Stimulated activated naive CD8-positive, alpha-beta T cell treated with anti-CD3 and anti-CD28 coated beads, Interleukin-15, amount 100 ng/mL, for 72 hours (primary cell): ENCODE data around the gene TAF9B.
"Not testable (repeated sequence)": the region's sequence is repeated elsewhere in the genome, so short reads cannot be mapped to it uniquely, and the experiment has no call there.

Experiments used
- ATAC-seq: fragments of 150-1000 bp; cut with Tn5 transposase; 2 replicates; pipeline ENCODE4 v1.10.0; 2021; ENCODE audit warnings: mild to moderate bottlenecking, moderate library complexity
- DNase-seq, 2 donors: peaks; one replicate each; pipeline ENCODE4 v3.0.0; 2021 to 2022
- H3K27ac Mint-ChIP-seq, 2 donors: one replicate each; pipeline ENCODE4 v1.8.0; 2022; ENCODE audit warnings: mild to moderate bottlenecking in 2 of 2, mixed read lengths in 2 of 2, moderate library complexity in 2 of 2
- H3K27me3 Mint-ChIP-seq: one replicate; pipeline ENCODE4 v1.8.0; 2022; ENCODE audit warnings: mixed read lengths
- H3K4me1 Mint-ChIP-seq: one replicate; pipeline ENCODE4 v1.8.0; 2022; ENCODE audit warnings: mild to moderate bottlenecking, mixed read lengths
- H3K4me3 Mint-ChIP-seq, 2 donors: one replicate each; pipeline ENCODE4 v1.8.0; 2022; ENCODE audit warnings: mild to moderate bottlenecking in 2 of 2, mixed read lengths in 2 of 2, moderate library complexity in 1 of 2
- H3K9me3 Mint-ChIP-seq, 2 donors: one replicate each; pipeline ENCODE4 v1.8.0; 2022; ENCODE audit warnings: mixed read lengths in 2 of 2

The TAF9B gene

GRCh38 chrX:78125781-78126180, 13.7 kb downstream of the TAF9B start:
- not testable (repeated sequence) for H3K27me3 Mint-ChIP-seq, H3K9me3 Mint-ChIP-seq, H3K27ac Mint-ChIP-seq, DNase-seq, H3K4me3 Mint-ChIP-seq, ATAC-seq
- H3K4me1 Mint-ChIP-seq, result peaks cover 25% of the 10 kb centered on the region

- Mint-ChIP-seq H3K27ac (no peak overlapping the region), H3K9me3 (no peaks in the 10 kb centered on the region), H3K27me3 (no peaks in the 10 kb centered on the region), H3K4me1 (peaks cover 25% of the 10 kb centered on the region), H3K4me3 (no peak overlapping the region)
- DNase-seq (no peak), ATAC-seq (no peak)
Observed at GRCh38 chrX:78125148-78125547, 14.3 kb downstream of the TAF9B start.

- Mint-ChIP-seq H3K9me3 (no peaks in the 10 kb centered on the region), H3K4me1 (peaks cover 31% of the 10 kb centered on the region), H3K27me3 (no peaks in the 10 kb centered on the region), H3K4me3 (no peak overlapping the region), H3K27ac (no peak overlapping the region)
- ATAC-seq (no peak), DNase-seq (no peak)
Observed at GRCh38 chrX:78124307-78124706, 15.1 kb downstream of the TAF9B start.

DNA sequence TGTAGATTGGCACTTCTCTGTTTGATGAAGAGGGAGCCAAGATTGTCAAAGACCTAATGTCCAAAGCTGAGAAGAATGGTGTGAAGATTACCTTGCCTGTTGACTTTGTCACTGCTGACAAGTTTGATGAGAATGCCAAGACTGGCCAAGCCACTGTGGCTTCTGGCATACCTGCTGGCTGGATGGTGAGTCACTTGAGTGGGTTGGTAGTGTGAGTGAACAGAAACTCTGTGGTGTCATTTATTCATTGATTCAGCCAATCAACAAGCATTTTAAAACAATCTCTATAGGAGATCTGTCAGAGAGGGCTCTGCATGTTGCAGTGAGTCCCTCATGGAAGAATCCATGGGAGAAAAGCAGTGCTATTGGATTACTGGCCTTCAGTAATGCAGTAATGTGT, 16.3 kb downstream of the TAF9B start:
- DNase-seq (peak in 1 of 2 donors; percentile 45), ATAC-seq (peak; percentile 95)
- no peaks in the 10 kb centered on the region for H3K27me3 Mint-ChIP-seq
- peaks cover 40% of the 10 kb centered on the region for H3K4me1 Mint-ChIP-seq
- no peak overlapping the region for H3K4me3 Mint-ChIP-seq
- H3K9me3 Mint-ChIP-seq, result no peaks in the 10 kb centered on the region
- no peak overlapping the region for H3K27ac Mint-ChIP-seq

- no peak for ATAC-seq
- Mint-ChIP-seq H3K4me1 (peaks cover 60% of the 10 kb centered on the region), H3K27ac (no peak overlapping the region)
Observed at GRCh38 chrX:78119521-78120227, 19.8 kb downstream of the TAF9B start.

DNA sequence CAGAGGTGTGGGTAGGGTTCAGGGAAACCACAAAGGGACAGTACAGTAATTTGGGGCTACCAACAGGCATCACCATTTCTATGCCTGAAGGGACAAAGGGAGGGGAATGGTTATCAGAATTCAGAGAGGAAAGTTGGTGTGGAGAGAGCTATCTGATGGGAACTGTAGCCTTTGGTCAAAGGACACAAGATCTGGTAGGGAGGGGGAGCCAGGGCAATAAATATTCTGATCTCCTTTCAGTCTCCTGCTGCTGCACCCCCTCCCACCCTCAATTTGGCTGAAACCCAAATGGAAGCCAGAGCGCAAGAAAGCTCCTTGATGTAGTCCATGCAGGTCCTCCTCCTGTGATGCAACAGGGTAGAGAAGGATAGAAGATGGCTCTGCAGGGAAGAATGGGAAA, 20.8 kb downstream of the TAF9B start:
- H3K9me3 Mint-ChIP-seq, result no peaks in the 10 kb centered on the region
- H3K4me1 Mint-ChIP-seq, result peaks cover 66% of the 10 kb centered on the region
- no peak overlapping the region for H3K27ac Mint-ChIP-seq
- H3K4me3 Mint-ChIP-seq, result no peak overlapping the region
- ATAC-seq, result no peak
- no peaks in the 10 kb centered on the region for H3K27me3 Mint-ChIP-seq
- no peak for DNase-seq

More at GRCh38 chrX:78119521-78120227, 19.8 kb downstream of the TAF9B start:
- no peak overlapping the region for H3K4me3 Mint-ChIP-seq
- no peaks in the 10 kb centered on the region for H3K27me3 Mint-ChIP-seq
- no peaks in the 10 kb centered on the region for H3K9me3 Mint-ChIP-seq
- no peak for DNase-seq

GRCh38 chrX:78116766-78117165, 22.7 kb downstream of the TAF9B start:
- peak overlapping the region in 1 of 2 donors; percentile 88 for H3K27ac Mint-ChIP-seq
- no peak overlapping the region for H3K4me3 Mint-ChIP-seq
- no peaks in the 10 kb centered on the region for H3K9me3 Mint-ChIP-seq
- DNase-seq, result no peak
- no peaks in the 10 kb centered on the region for H3K27me3 Mint-ChIP-seq
- no peak for ATAC-seq
- H3K4me1 Mint-ChIP-seq, result peaks cover 54% of the 10 kb centered on the region

GRCh38 chrX:78116365-78116764, 23.1 kb downstream of the TAF9B start:
- ATAC-seq (no peak), DNase-seq (no peak)
- no peaks in the 10 kb centered on the region for H3K27me3 Mint-ChIP-seq
- peak overlapping the region in 1 of 2 donors; percentile 88 for H3K27ac Mint-ChIP-seq
- H3K4me1 Mint-ChIP-seq, result peaks cover 50% of the 10 kb centered on the region
- H3K9me3 Mint-ChIP-seq, result no peaks in the 10 kb centered on the region
- H3K4me3 Mint-ChIP-seq, result no peak overlapping the region

- H3K4me1 Mint-ChIP-seq, result peaks cover 42% of the 10 kb centered on the region
- H3K27me3 Mint-ChIP-seq, result no peaks in the 10 kb centered on the region
- H3K4me3 Mint-ChIP-seq, result no peak overlapping the region
- H3K27ac Mint-ChIP-seq, result peak overlapping the region in 1 of 2 donors; percentile 27
- H3K9me3 Mint-ChIP-seq, result no peaks in the 10 kb centered on the region
- no peak for DNase-seq
- no peak for ATAC-seq
Observed at GRCh38 chrX:78111140-78111931, 28.1 kb downstream of the TAF9B start.

DNA sequence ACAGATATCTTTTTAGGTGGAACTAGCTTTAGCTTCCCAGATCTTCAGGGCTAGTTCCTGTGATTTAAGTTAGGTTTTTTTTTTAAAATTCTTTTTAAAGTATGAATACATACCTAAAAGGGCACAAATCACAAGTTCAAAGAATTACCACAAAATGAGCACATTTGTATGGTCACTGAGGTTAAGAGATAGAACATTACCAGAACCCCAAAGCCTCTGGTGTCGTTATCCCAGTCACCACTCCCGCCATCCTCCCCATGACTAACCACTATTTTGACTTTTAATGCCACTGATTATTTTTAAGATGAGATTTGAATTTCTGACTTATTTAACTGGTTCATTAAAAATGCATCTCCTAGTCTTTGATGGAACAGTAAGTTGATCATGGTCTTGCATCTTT, 30.0 kb downstream of the TAF9B start:
- no peak for DNase-seq
- peak overlapping the region in 1 of 2 donors; percentile 49 for H3K27ac Mint-ChIP-seq
- H3K4me1 Mint-ChIP-seq, result peaks cover 35% of the 10 kb centered on the region
- H3K9me3 Mint-ChIP-seq, result no peaks in the 10 kb centered on the region
- peak; percentile 75 for ATAC-seq
- peak overlapping the region; percentile 72 to 94 for H3K4me3 Mint-ChIP-seq
- no peaks in the 10 kb centered on the region for H3K27me3 Mint-ChIP-seq

DNA sequence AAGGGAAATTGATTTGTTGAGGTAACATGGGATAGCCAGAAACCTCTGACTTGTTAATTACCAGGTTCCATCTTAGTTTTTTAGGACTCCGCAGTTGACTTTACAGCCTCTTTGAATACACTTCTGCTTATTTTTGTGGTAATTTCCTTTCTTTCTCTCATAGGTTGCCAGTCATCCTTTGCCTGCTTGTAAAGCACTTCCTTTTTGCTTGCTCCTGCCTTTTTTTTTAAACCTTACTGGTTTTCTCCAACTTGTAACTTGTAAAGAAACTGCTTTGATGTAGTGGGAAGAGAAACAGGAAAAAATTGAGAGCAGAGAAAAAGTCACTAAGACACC, 32.8 kb downstream of the TAF9B start:
- Mint-ChIP-seq H3K27me3 (no peaks in the 10 kb centered on the region), H3K4me1 (peaks cover 36% of the 10 kb centered on the region), H3K9me3 (no peaks in the 10 kb centered on the region), H3K27ac (peak overlapping the region; percentile 80 to 93), H3K4me3 (peak overlapping the region; percentile 88 to 94)
- DNase-seq, result no peak
- ATAC-seq, result no peak

DNA sequence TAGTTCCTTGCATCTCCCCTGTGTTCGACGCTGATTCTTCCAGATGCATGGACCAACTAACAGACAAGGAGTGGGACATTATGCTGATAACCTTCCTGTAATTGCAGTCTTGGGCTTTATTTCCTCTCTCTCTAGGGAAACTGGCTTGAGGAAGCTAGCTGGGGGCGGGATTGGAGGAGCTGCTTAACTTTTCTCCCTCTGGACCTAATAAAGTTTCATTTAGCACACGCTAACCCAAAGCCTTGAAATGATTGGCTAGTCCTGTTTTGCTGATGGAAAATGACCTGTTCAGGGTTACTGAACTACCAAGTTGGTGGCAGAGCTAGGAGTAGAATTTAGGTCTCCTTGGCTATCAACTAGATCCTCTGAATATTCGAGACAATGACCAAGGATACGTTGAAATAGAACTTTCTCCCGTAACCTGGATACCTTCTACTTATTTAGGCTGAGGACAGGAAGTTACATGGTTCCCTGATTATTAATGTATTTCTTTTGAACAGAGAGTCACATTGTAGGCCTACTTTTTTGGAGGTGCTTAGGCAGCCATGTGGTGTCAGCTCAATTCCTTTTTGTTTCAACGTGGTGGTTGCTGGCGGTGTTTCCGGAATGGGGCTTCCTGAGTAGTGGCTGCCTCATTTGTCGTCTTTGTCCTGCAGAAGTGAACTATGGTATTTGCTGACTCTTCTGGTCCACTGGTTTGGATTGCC, 33.4 kb downstream of the TAF9B start:
- Mint-ChIP-seq H3K27me3 (no peaks in the 10 kb centered on the region), H3K4me1 (peaks cover 36% of the 10 kb centered on the region), H3K9me3 (no peaks in the 10 kb centered on the region), H3K4me3 (peak overlapping the region; percentile 88 to 94), H3K27ac (peak overlapping the region; percentile 34 to 57)
- no peak for ATAC-seq
- peak in 1 of 2 donors; percentile 10 for DNase-seq

DNA sequence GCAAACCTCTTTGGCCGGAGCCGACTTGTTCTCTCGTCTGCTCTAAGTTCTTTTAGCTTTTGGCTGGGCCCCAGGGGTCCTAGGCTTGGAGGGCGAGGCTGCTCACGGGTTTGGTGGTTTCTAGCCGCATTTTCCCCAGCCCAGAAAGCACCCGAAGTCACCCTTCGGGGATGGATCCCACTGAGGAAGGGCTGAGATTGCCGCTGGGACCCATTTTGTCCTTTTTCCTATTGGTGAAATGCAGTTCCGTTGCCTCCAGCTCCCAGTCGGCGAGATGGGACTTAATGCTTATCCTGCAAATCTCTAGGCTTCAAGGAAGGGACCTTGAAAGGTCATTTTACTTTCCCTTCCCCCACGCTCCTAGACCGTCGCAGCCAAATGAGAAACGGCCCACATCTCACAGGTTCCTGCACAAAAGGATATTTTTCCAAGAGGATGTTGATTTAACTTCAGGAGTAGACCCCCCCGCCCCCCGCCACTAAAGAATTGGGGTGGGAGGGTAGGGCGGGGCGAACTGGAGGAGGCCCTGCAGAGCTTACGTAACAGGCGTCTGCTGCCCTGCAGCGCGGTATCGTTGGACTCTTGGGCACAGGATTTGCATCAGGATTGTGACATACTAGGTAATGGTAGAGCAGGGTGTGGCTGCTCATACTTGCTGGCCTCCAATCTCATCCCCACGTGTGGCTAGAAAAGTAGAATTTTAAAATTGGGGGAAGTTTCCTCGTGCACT, 34.8 kb downstream of the TAF9B start:
- H3K27ac Mint-ChIP-seq, result peak overlapping the region; percentile 89 to 96
- H3K4me1 Mint-ChIP-seq, result peaks cover 34% of the 10 kb centered on the region
- peak overlapping the region; percentile 88 to 94 for H3K4me3 Mint-ChIP-seq
- no peaks in the 10 kb centered on the region for H3K9me3 Mint-ChIP-seq
- peak; percentile 27 for ATAC-seq
- DNase-seq, result peak in 1 of 2 donors; percentile 49
- H3K27me3 Mint-ChIP-seq, result no peaks in the 10 kb centered on the region

DNA sequence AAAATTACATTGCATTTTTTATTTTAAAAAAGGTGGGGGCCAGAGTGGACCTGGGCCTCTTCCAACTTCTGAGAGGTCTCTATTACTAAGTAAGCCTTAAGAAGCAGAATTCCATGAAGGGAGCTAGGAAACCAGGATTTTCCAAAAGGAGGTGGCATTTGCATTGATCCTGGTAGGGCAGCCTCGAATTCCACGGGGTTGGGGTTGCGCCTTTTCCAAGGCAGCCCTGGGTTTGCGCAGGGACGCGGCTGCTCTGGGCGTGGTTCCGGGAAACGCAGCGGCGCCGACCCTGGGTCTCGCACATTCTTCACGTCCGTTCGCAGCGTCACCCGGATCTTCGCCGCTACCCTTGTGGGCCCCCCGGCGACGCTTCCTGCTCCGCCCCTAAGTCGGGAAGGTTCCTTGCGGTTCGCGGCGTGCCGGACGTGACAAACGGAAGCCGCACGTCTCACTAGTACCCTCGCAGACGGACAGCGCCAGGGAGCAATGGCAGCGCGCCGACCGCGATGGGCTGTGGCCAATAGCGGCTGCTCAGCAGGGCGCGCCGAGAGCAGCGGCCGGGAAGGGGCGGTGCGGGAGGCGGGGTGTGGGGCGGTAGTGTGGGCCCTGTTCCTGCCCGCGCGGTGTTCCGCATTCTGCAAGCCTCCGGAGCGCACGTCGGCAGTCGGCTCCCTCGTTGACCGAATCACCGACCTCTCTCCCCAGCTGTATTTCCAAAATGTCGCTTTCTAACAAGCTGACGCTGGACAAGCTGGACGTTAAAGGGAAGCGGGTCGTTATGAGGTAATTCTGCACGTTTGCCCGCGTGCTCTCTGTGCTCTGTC, 35.6 kb downstream of the TAF9B start, which contains the start of gene PGK1:
PGK1 (plus strand) TSS at position 626 of the 824 bp plus-strand sequence; CDS start at position 719, 93 bp downstream.
- H3K9me3 Mint-ChIP-seq, result no peaks in the 10 kb centered on the region
- H3K27me3 Mint-ChIP-seq, result no peaks in the 10 kb centered on the region
- ATAC-seq (peak; percentile 97), DNase-seq (peak; percentile 89 to 96)
- H3K4me1 Mint-ChIP-seq, result peaks cover 30% of the 10 kb centered on the region
- H3K27ac Mint-ChIP-seq, result peak within 1 kb of the TSS; percentile 89 to 96
- peak within 1 kb of the TSS; percentile 88 to 94 for H3K4me3 Mint-ChIP-seq
